Kidney (tissue), 14 donors: Measurements from ENCODE around the gene SSPN. TPM values are rescaled to one million over a fixed set of nuclear protein-coding genes. Genes with fewer than 3 reads are reported as not detected.

ENCODE experiments used
- DNase-seq, 5 donors: peaks; one replicate each; pipeline ENCODE4 v3.0.0-alpha.2; 2013 to 2020
- FAIRE-seq: peaks from 2 replicates; lab custom pipeline; 2012; peaks lifted over from hg19 to GRCh38; lab: Jason Lieb, UNC
- H3K27ac ChIP-seq, 2 donors: one replicate each; pipeline ENCODE4 v1.7.0; 2013; ENCODE audit warnings: low read depth in 2 of 2, low read length in 2 of 2, inconsistent platforms in 1 of 2
- H3K27me3 ChIP-seq: one replicate; pipeline ENCODE4 v1.7.1; 2013; ENCODE audit warnings: low read length, inconsistent platforms; ENCODE audit not compliant: control insufficient read depth, insufficient read depth
- H3K36me3 ChIP-seq, 3 donors: one replicate each; pipeline versions ENCODE4 v1.7.0 to v1.7.1; 2013; ENCODE audit warnings: low read length in 3 of 3, control low read depth in 1 of 3, inconsistent platforms in 1 of 3; ENCODE audit not compliant: insufficient read depth in 3 of 3, control insufficient read depth in 2 of 3
- H3K4me1 ChIP-seq, 3 donors: one replicate each; pipeline versions ENCODE4 v1.7.0 to v1.7.1; 2013; ENCODE audit warnings: low read length in 3 of 3, inconsistent platforms in 1 of 3, low read depth in 1 of 3; ENCODE audit not compliant: control insufficient read depth in 2 of 3, insufficient read depth in 2 of 3
- H3K4me3 ChIP-seq, 3 donors: one replicate each; pipeline versions ENCODE4 v1.7.0 to v1.8.1; 2013; ENCODE audit warnings: low read length in 3 of 3, control low read depth in 1 of 3, inconsistent platforms in 1 of 3
- H3K9ac ChIP-seq, 3 donors: one replicate each; pipeline versions ENCODE4 v1.7.0 to v1.7.1; 2013; ENCODE audit warnings: low read length in 3 of 3, control low read depth in 1 of 3, inconsistent platforms in 1 of 3
- H3K9me3 ChIP-seq, 3 donors: one replicate each; pipeline versions ENCODE4 v1.7.0 to v1.7.1; 2013; ENCODE audit warnings: low read length in 3 of 3, control low read depth in 1 of 3, inconsistent platforms in 1 of 3; ENCODE audit not compliant: control insufficient read depth in 2 of 3, insufficient read depth in 1 of 3
- CTCF ChIP-seq: IDR thresholded peaks from 3 replicates; pipeline ENCODE4 v1.5.1; 2012; ENCODE audit warnings: mild to moderate bottlenecking, moderate library complexity, borderline replicate concordance; ENCODE audit not compliant: insufficient read depth; ENCODE audit errors: extremely low read depth
- intact Hi-C: fragments of 100-400 bp; cut with DNase I; formaldehyde crosslinking; loops from one replicate; pipeline ENCODE4 v1.11.1; 2022
- polyA plus RNA-seq: library from polyadenylated mRNA; stranded (reverse); fragments of 350-450 nt; fragmentation: Illumina TruSeq; extraction: RNeasy Lipid Tissue Mini Kit (QIAGEN cat#74804); gene quantifications from one replicate; pipeline ENCODE4 v1.2.3, GENCODE V29; 2014; ENCODE audit warnings: low read depth, low replicate concordance; ENCODE audit not compliant: insufficient read depth
- total RNA-seq: library from RNA; stranded (reverse); fragmentation: NEBNext Ultra II Directional; extraction: Animal tissue kit (Norgen Biotek cat#: 25700); gene quantifications from one replicate; pipeline ENCODE4 v1.2.1, GENCODE V29; 2021
- donor health status: control.
- donor health status: control.
- donor health status: control.
- donor health status: control.
- donor health status: control.
- donor health status: DM: yes; HTN: yes; CAD: no.
- donor health status: Normal renal cell carcinoma (clear cell type).

SSPN gene
- total and polyA plus RNA-seq, 2 donors from 2014 or later = 3.2 to 17.8 TPM

- DNase-seq (no peak), FAIRE-seq (no peak)
- Histone ChIP-seq H3K27ac (no peak overlapping the region), H3K4me1 (peaks cover 0 to 5% (median 0%) of the 10 kb centered on the region in 3 donors), H3K4me3 (no peak overlapping the region), H3K27me3 (no peaks in the 10 kb centered on the region), H3K9me3 (no peaks in the 10 kb centered on the region), H3K9ac (no peak overlapping the region), H3K36me3 (no peaks in the 10 kb centered on the region)
- no peak for TF ChIP-seq CTCF
- intact Hi-C loops = no loop called here
Measured at GRCh38 chr12:26150736-26151450, 44.5 kb upstream of the SSPN start.

DNA sequence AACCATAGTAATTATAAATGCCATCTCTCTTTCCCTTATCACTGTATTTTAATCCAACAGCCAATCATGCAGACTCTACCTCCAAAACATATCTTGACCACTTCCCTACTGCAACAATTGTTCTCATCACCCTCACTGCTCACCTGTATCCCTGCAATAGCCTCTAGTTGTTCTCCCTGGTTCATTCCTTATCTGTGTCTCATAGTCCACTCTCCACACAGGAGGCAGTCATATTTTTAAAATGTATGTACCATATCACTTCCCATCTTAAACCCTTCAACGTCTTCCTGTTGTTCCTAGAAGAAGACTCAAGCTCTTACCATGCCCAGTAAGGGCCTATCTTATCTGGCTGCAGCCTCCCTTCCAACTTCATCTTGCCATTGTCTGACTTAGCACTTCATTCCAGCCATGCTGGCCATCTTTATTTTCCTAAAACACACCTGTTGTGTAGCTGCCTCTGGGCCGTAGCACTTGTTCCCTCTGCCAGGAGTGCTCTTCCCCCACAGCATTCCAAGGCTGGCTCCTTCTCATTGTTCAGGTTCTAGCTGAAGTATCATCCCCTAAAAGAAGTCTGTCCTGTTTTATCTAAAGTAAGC, 42.8 kb upstream of the SSPN start:
- Histone ChIP-seq H3K36me3 (no peaks in the 10 kb centered on the region), H3K4me1 (peaks cover 0 to 5% (median 0%) of the 10 kb centered on the region in 3 donors), H3K4me3 (no peak overlapping the region), H3K9me3 (no peaks in the 10 kb centered on the region), H3K27ac (no peak overlapping the region), H3K9ac (no peak overlapping the region), H3K27me3 (no peaks in the 10 kb centered on the region)
- no peak for FAIRE-seq
- intact Hi-C loops = no loop called here
- no peak for TF ChIP-seq CTCF
- DNase-seq = no peak

DNA sequence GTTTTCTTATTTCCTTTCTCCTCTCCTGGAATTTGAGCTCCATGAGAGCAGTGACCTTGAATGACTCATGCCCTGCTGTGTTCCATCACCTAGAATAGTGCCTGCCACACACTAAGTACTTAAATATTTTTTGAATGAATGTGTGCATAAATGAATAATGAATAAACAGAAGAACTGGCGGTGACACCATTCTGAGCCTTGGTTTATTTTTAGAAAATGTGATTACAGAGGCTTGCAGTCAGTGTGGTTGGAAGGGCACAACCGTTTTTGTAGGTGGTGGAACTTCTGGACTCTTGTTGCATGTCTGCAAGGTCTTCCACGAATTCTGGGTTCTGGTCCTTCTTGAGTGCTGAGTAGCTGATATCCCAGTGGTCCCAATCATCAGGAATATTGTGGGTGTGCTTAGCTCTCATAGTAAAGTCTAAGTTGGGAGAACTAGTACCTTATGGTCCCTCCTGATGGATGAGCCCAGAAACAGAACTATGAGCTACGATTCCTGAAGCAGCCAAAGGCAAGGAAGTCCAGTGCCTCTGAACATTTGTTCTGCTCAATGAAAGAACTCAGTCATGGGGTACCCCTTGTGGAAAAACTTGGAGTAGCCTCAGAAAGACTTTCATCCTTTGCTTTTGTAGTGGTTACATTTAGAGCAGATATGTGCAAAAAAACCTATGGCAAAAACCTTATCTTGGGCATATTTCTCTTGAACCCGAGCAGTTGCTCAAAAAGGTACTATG, 41.8 kb upstream of the SSPN start:
- TF ChIP-seq CTCF = no peak
- Histone ChIP-seq H3K4me3 (no peak overlapping the region), H3K9me3 (no peaks in the 10 kb centered on the region), H3K36me3 (no peaks in the 10 kb centered on the region), H3K4me1 (peaks cover 0 to 5% (median 0%) of the 10 kb centered on the region in 3 donors), H3K27me3 (no peaks in the 10 kb centered on the region), H3K27ac (peak overlapping the region; percentile 26 to 58), H3K9ac (no peak overlapping the region)
- FAIRE-seq = peak; percentile 33
- no peak for DNase-seq
- intact Hi-C loops = no loop called here
